T-helper 2 cell treated with Interferon-gamma antibody and Interleukin-4, amounts not matched to agents 5 μg/mL and 100 μg/mL, for 36 hours (primary cell): ENCODE measurements around the gene SAMD1.

Experiments
- DNase-seq: peaks from one replicate; pipeline ENCODE4 v3.0.0; 2021; ENCODE audit warnings: low spot score
- H3K27ac Mint-ChIP-seq: one replicate; pipeline ENCODE4 v1.8.0; 2021; ENCODE audit warnings: mild to moderate bottlenecking, mixed read lengths
- H3K27me3 Mint-ChIP-seq: one replicate; pipeline ENCODE4 v1.8.0; 2021; ENCODE audit warnings: low read depth, mixed read lengths
- H3K36me3 Mint-ChIP-seq: one replicate; pipeline ENCODE4 v1.8.0; 2021; ENCODE audit warnings: low read depth, mixed read lengths
- H3K4me1 Mint-ChIP-seq: one replicate; pipeline ENCODE4 v1.8.0; 2021; ENCODE audit warnings: low read depth, mixed read lengths
- H3K4me3 Mint-ChIP-seq: one replicate; pipeline ENCODE4 v1.8.0; 2022; ENCODE audit warnings: mild to moderate bottlenecking, moderate library complexity, mixed read lengths
- H3K9me3 Mint-ChIP-seq: one replicate; pipeline ENCODE4 v1.8.0; 2021; ENCODE audit warnings: mixed read lengths

Gene SAMD1

GRCh38 chr19:14091081-14091812 is 696 bp upstream of the SAMD1 start:
- Mint-ChIP-seq H3K4me1 (peaks cover 12% of the 10 kb centered on the region), H3K36me3 (peaks cover 41% of the 10 kb centered on the region), H3K27me3 (no peaks in the 10 kb centered on the region), H3K4me3 (peak overlapping the region; percentile 98), H3K9me3 (peaks cover 12% of the 10 kb centered on the region), H3K27ac (peak overlapping the region; percentile 99)
- peak; percentile 73 for DNase-seq

- H3K9me3 Mint-ChIP-seq: peaks cover 12% of the 10 kb centered on the region
- H3K27me3 Mint-ChIP-seq: no peaks in the 10 kb centered on the region
- peak overlapping the region; percentile 81 for H3K4me3 Mint-ChIP-seq
- peaks cover 12% of the 10 kb centered on the region for H3K4me1 Mint-ChIP-seq
- H3K36me3 Mint-ChIP-seq: peaks cover 43% of the 10 kb centered on the region
- DNase-seq: peak; percentile 40
- H3K27ac Mint-ChIP-seq: peak overlapping the region; percentile 73
These were observed 666 bp downstream of the SAMD1 start for GRCh38 chr19:14089662-14090508.

GRCh38 chr19:14089412-14089661 is 1.2 kb downstream of the SAMD1 start:
- H3K36me3 Mint-ChIP-seq: peaks cover 39% of the 10 kb centered on the region
- no peak for DNase-seq
- H3K27ac Mint-ChIP-seq: peak overlapping the region; percentile 73
- H3K4me1 Mint-ChIP-seq: peaks cover 12% of the 10 kb centered on the region
- H3K9me3 Mint-ChIP-seq: peaks cover 8% of the 10 kb centered on the region
- H3K27me3 Mint-ChIP-seq: no peaks in the 10 kb centered on the region
- peak overlapping the region; percentile 81 for H3K4me3 Mint-ChIP-seq

GRCh38 chr19:14088634-14089411 is 1.7 kb downstream of the SAMD1 start:
- DNase-seq: no peak
- Mint-ChIP-seq H3K27ac (peak overlapping the region; percentile 73), H3K9me3 (peaks cover 8% of the 10 kb centered on the region), H3K4me3 (peak overlapping the region; percentile 81), H3K36me3 (peaks cover 39% of the 10 kb centered on the region), H3K27me3 (no peaks in the 10 kb centered on the region), H3K4me1 (peaks cover 12% of the 10 kb centered on the region)

DNA sequence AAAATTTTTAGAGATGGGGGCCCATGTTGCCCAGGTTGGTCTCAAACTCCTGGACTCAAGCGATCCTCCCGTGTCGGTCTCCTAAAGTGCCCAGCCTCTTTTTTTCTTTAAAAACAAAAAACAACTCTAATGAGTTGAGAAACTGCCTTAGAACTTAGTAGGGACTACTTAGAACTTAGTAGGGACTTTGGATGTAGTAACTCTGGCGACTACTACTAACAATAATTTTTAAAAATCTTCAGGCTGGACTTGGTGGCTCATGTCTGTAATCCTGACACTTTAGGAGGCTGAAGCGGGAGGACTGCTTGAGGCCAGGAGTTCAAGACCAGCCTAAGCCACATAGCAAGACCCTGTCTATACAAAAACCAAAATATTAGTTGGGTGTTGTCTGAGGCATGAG is 4.5 kb downstream of the SAMD1 start:
- no peaks in the 10 kb centered on the region for H3K27me3 Mint-ChIP-seq
- DNase-seq: no peak
- peaks cover 12% of the 10 kb centered on the region for H3K4me1 Mint-ChIP-seq
- H3K4me3 Mint-ChIP-seq: no peak overlapping the region
- no peaks in the 10 kb centered on the region for H3K9me3 Mint-ChIP-seq
- no peak overlapping the region for H3K27ac Mint-ChIP-seq
- H3K36me3 Mint-ChIP-seq: peaks cover 26% of the 10 kb centered on the region

GRCh38 chr19:14085309-14085995 is 5.1 kb downstream of the SAMD1 start, which contains the start of gene C19orf67:
Gene C19orf67 (minus strand): TSS chr19:14085783. CDS start chr19:14085627, 156 bp downstream.
- Mint-ChIP-seq H3K4me1 (peaks cover 14% of the 10 kb centered on the region), H3K27ac (peak within 1 kb of the TSS; percentile 28), H3K36me3 (peaks cover 26% of the 10 kb centered on the region), H3K27me3 (no peaks in the 10 kb centered on the region), H3K4me3 (no peak within 1 kb of the TSS), H3K9me3 (no peaks in the 10 kb centered on the region)
- DNase-seq: no peak

DNA sequence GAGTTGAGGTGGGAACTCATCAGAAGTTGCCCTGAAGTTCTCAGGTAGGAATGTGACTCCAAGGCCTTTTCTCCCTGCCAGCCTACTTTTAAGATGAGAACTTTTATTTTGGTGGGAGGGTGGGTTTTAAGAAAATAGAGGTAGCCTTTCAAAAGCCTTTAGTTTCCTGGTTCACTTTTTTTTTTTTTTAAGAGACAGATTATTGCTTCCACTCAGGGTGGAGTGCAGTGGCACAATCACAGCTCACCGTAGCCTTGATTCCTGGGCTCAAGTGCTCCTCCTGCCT is 7.9 kb downstream of the SAMD1 start:
- Mint-ChIP-seq H3K27me3 (no peaks in the 10 kb centered on the region), H3K36me3 (peaks cover 10% of the 10 kb centered on the region), H3K4me1 (peaks cover 16% of the 10 kb centered on the region), H3K27ac (peak overlapping the region; percentile 45), H3K4me3 (peak overlapping the region; percentile 94), H3K9me3 (no peaks in the 10 kb centered on the region)
- no peak for DNase-seq

DNA sequence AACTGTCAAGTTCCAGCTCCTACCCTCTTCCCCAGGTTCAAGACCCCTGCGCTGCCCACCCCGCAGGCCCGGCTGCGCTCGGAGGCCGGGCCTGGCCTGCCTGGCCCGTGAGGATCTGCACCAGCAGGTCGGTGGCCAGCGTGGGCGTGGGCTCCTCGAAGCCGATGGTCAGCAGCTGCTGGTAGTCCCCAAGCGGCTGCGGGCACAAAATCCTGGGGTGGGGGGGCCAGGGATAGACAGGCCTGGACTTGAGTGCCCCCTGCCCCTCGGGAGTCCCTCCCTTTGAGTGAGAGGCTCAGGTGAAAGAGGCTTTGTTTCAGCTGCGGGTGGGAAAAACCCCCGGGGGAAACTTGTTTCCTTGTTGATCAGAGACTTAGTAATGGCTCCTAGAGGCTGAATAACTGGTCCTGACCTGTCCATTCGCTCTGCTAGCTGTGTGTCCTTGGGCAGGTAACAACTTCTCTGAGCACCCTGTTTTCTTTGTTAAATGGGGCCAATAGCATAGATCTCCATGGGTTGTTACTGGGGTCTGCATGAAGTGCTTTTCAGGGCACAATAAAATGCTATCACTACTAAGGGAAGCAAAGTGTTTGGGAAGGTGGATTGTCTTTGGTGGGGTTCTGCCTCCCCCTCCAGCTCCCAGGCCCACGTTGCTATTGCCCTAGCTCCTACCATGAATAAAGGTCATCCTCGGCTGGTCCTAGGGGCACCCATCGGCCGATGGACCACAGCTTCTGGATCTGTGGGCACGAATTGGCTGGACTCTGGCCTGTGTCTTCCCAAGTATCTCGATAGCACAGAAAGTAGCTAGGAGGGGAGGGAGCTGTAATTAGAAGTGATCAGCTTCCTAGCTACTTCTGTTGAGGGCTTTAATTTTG is 8.5 kb downstream of the SAMD1 start:
- no peak for DNase-seq
- Mint-ChIP-seq H3K27me3 (no peaks in the 10 kb centered on the region), H3K9me3 (no peaks in the 10 kb centered on the region), H3K4me3 (peak overlapping the region; percentile 94), H3K27ac (peak overlapping the region; percentile 94), H3K36me3 (peaks cover 9% of the 10 kb centered on the region), H3K4me1 (peaks cover 16% of the 10 kb centered on the region)

- Mint-ChIP-seq H3K36me3 (peaks cover 2% of the 10 kb centered on the region), H3K4me3 (peak overlapping the region; percentile 94), H3K27ac (peak overlapping the region; percentile 94), H3K4me1 (peaks cover 16% of the 10 kb centered on the region), H3K27me3 (no peaks in the 10 kb centered on the region), H3K9me3 (no peaks in the 10 kb centered on the region)
- DNase-seq: peak; percentile 99
These were observed 9.4 kb downstream of the SAMD1 start for GRCh38 chr19:14080887-14081796.

GRCh38 chr19:14078411-14078810 is 12.1 kb downstream of the SAMD1 start:
- H3K4me3 Mint-ChIP-seq: no peak overlapping the region

DNA sequence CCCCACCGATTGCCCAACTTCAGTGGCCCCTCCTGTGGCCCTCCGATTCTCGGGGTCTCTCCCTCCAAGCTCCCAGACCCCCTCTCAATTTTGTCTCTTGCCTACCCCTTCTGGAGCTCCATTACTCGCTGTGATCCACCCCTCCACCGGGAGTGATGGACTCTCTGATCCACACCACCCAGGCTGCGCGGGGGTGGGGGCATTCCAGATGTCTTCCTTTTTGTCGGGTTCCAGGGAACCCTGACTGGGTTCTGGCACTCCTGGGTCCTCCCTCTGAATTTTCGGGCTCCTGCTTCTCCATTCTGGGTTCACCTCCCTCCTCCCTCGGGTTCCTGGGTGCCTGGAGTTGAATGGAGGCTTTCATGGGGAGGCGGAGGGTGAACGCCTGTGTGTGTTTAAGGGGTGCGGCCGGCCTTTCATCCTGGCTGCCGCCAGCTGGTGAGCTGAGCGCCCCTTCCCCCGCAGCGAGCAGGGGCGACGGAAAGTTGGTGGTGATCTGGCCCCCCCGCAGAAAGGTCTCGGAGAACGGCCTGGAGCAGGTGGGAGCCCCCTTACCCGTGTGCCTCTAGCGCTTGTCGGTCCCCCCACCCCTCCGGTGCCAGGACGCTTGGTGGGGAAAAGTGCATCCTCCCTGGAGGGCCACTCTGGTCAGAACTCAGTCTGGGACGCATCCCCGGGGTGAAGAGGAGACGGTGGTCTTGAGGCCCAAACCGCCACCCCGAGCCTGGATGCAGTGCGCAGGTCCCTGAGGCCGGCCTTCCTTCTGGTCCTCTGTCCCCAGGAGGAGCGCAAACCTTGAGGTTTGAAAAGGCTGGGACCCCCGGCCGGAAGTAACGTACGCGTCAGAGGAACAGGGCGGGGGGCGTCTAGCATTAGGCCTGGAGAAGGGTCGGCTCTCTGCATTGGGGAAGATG is 16.4 kb downstream of the SAMD1 start:
- DNase-seq: peak; percentile 53
- H3K27me3 Mint-ChIP-seq: peaks cover 4% of the 10 kb centered on the region
- H3K27ac Mint-ChIP-seq: peak overlapping the region; percentile 92
- H3K9me3 Mint-ChIP-seq: no peaks in the 10 kb centered on the region
- peaks cover 18% of the 10 kb centered on the region for H3K4me1 Mint-ChIP-seq
- no peaks in the 10 kb centered on the region for H3K36me3 Mint-ChIP-seq
- peak overlapping the region; percentile 98 for H3K4me3 Mint-ChIP-seq

More at GRCh38 chr19:14078411-14078810, 12.1 kb downstream of the SAMD1 start:
- Mint-ChIP-seq H3K9me3 (no peaks in the 10 kb centered on the region), H3K4me1 (peaks cover 30% of the 10 kb centered on the region), H3K27me3 (no peaks in the 10 kb centered on the region), H3K36me3 (no peaks in the 10 kb centered on the region), H3K27ac (no peak overlapping the region)
- no peak for DNase-seq
